ENCODE measurements around the gene PCBP4.

PCBP4 gene

GRCh38 chr3:51944451-51945021 is 22.7 kb downstream of the PCBP4 start:
- CTCF ChIA-PET: interaction anchor here (1.1 to 3.4 kb wide), 3 partner anchors 10 to 28 kb away, joined by 3 to 27 read pairs (median 4); partner anchors contain the start of gene GPR62

GRCh38 chr3:51943451-51944391 is 23.5 kb downstream of the PCBP4 start:
- Histone ChIP-seq H3K4me1 (ENCODE audit: control extremely low read depth in 1 of 4, control insufficient read depth in 4 of 4, insufficient read depth in 4 of 4, low read length in 3 of 4) (peaks cover 0 to 27% (median 23%) of the 10 kb centered on the region in 4 experiments), H3K9me3 (ENCODE audit: control extremely low read depth in 1 of 5, control insufficient read depth in 4 of 5, insufficient read depth in 2 of 5, low read depth in 1 of 5, low read length in 4 of 5) (no peaks in the 10 kb centered on the region), H3K27ac (ENCODE audit: insufficient read depth in 1 of 2, low read depth in 1 of 2, low read length in 2 of 2, poor library complexity in 1 of 2, severe bottlenecking in 2 of 2) (no peak overlapping the region), H3K4me3 (ENCODE audit: control insufficient read depth in 1 of 7, extremely low read depth in 1 of 7, insufficient read depth in 4 of 7, low read depth in 2 of 7, low read length in 6 of 7) (peak overlapping the region in 1 of 7 experiments; percentile 80), H3K36me3 (ENCODE audit: control insufficient read depth in 4 of 4, insufficient read depth in 4 of 4, low read length in 3 of 4) (peaks cover 0 to 14% (median 6%) of the 10 kb centered on the region in 4 experiments), H3K27me3 (replicated peaks in 2 of 5; ENCODE audit: control insufficient read depth in 4 of 5, insufficient read depth in 5 of 5, low read length in 4 of 5) (no peaks in the 10 kb centered on the region)
- CTCF ChIA-PET: interaction anchor here (1.1 to 3.5 kb wide), 8 partner anchors 11 to 211 kb away, joined by 3 to 27 read pairs (median 8); partner anchors contain the start of genes ABHD14B, GPR62 and POC1A
- WGBS (ENCODE audit: insufficient coverage): 99% methylated on average over 17 of the region's 21 CpGs
- no peak for DNase-seq
- POLR2A ChIA-PET: no interaction called here

More at GRCh38 chr3:51944451-51945021, 22.7 kb downstream of the PCBP4 start:
- Histone ChIP-seq H3K4me3 (ENCODE audit: control insufficient read depth in 1 of 7, extremely low read depth in 1 of 7, insufficient read depth in 4 of 7, low read depth in 2 of 7, low read length in 6 of 7) (no peak overlapping the region), H3K4me1 (ENCODE audit: control extremely low read depth in 1 of 4, control insufficient read depth in 4 of 4, insufficient read depth in 4 of 4, low read length in 3 of 4) (peaks cover 0 to 27% (median 23%) of the 10 kb centered on the region in 4 experiments), H3K27me3 (replicated peaks in 2 of 5; ENCODE audit: control insufficient read depth in 4 of 5, insufficient read depth in 5 of 5, low read length in 4 of 5) (no peaks in the 10 kb centered on the region), H3K27ac (ENCODE audit: insufficient read depth in 1 of 2, low read depth in 1 of 2, low read length in 2 of 2, poor library complexity in 1 of 2, severe bottlenecking in 2 of 2) (no peak overlapping the region), H3K9me3 (ENCODE audit: control extremely low read depth in 1 of 5, control insufficient read depth in 4 of 5, insufficient read depth in 2 of 5, low read depth in 1 of 5, low read length in 4 of 5) (no peaks in the 10 kb centered on the region), H3K36me3 (ENCODE audit: control insufficient read depth in 4 of 4, insufficient read depth in 4 of 4, low read length in 3 of 4) (peaks cover 0 to 11% (median 2%) of the 10 kb centered on the region in 4 experiments)
- DNase-seq: no peak
- POLR2A ChIA-PET: no interaction called here
- WGBS (ENCODE audit: insufficient coverage): 97% methylated on average over 11 of the region's 11 CpGs

- peak overlapping the region; percentile 15 to 80 for H3K27ac ChIP-seq (ENCODE audit: insufficient read depth in 1 of 2, low read depth in 1 of 2, low read length in 2 of 2, poor library complexity in 1 of 2, severe bottlenecking in 2 of 2)
- 67% methylated on average over 11 of the region's 17 CpGs for WGBS (ENCODE audit: insufficient coverage)
- POLR2A ChIA-PET: no interaction called here
- CTCF ChIA-PET: interaction anchor here (1.1 to 3.5 kb wide), 12 partner anchors 9 to 212 kb away, joined by 3 to 27 read pairs (median 8); partner anchors contain the start of genes ABHD14B, ACY1, GPR62 and PCBP4
- H3K36me3 ChIP-seq (ENCODE audit: control insufficient read depth in 4 of 4, insufficient read depth in 4 of 4, low read length in 3 of 4): peaks cover 0 to 21% (median 13%) of the 10 kb centered on the region in 4 experiments
- H3K9me3 ChIP-seq (ENCODE audit: control extremely low read depth in 1 of 5, control insufficient read depth in 4 of 5, insufficient read depth in 2 of 5, low read depth in 1 of 5, low read length in 4 of 5): no peaks in the 10 kb centered on the region
- H3K4me3 ChIP-seq (ENCODE audit: control insufficient read depth in 1 of 7, extremely low read depth in 1 of 7, insufficient read depth in 4 of 7, low read depth in 2 of 7, low read length in 6 of 7): peak overlapping the region; percentile 27 to 89 (median 62)
- peak; percentile 27 to 69 (median 66) for DNase-seq
- H3K27me3 ChIP-seq (replicated peaks in 2 of 5; ENCODE audit: control insufficient read depth in 4 of 5, insufficient read depth in 5 of 5, low read length in 4 of 5): no peaks in the 10 kb centered on the region
- H3K4me1 ChIP-seq (ENCODE audit: control extremely low read depth in 1 of 4, control insufficient read depth in 4 of 4, insufficient read depth in 4 of 4, low read length in 3 of 4): peaks cover 0 to 27% (median 23%) of the 10 kb centered on the region in 4 experiments
Measured at GRCh38 chr3:51942603-51943450, 24.4 kb downstream of the PCBP4 start.

- CTCF ChIA-PET: interaction anchor here (0.6 to 3.5 kb wide), 16 partner anchors 10 to 213 kb away, joined by 3 to 27 read pairs (median 6); partner anchors contain the start of genes ABHD14B, ACY1, GPR62 and PCBP4
- POLR2A ChIA-PET: interaction anchor here (1.1 kb wide), 1 partner anchor 32 kb away, joined by 3 read pairs; the partner anchor contains the start of gene ABHD14B
Measured at GRCh38 chr3:51941798-51942602, 25.3 kb downstream of the PCBP4 start, which contains the start of the genes PARP3 and RRP9. Gene PARP3, plus strand, starts transcription at chr3:51942363. Its CDS starts 993 bp downstream, at chr3:51943356. Gene RRP9, minus strand, starts transcription at chr3:51941904. Its CDS starts 37 bp downstream, at chr3:51941867.

GRCh38 chr3:51941463-51941797 is 25.8 kb downstream of the PCBP4 start:
- H3K27ac ChIP-seq (ENCODE audit: insufficient read depth in 1 of 2, low read depth in 1 of 2, low read length in 2 of 2, poor library complexity in 1 of 2, severe bottlenecking in 2 of 2): peak overlapping the region in 1 of 2 experiments; percentile 75
- CTCF ChIA-PET: interaction anchor here (0.6 to 3.5 kb wide), 9 partner anchors 11 to 120 kb away, joined by 3 to 18 read pairs (median 4); partner anchors contain the start of genes ABHD14B, ACY1 and PCBP4

More at GRCh38 chr3:51941798-51942602, 25.3 kb downstream of the PCBP4 start, which contains the start of the genes PARP3 and RRP9:
- Histone ChIP-seq H3K27ac (ENCODE audit: insufficient read depth in 1 of 2, low read depth in 1 of 2, low read length in 2 of 2, poor library complexity in 1 of 2, severe bottlenecking in 2 of 2) (peak within 1 kb of the TSS; percentile 15 to 80), H3K4me3 (ENCODE audit: control insufficient read depth in 1 of 7, extremely low read depth in 1 of 7, insufficient read depth in 4 of 7, low read depth in 2 of 7, low read length in 6 of 7) (peak within 1 kb of the TSS; percentile 54 to 89 (median 80)), H3K9me3 (ENCODE audit: control extremely low read depth in 1 of 5, control insufficient read depth in 4 of 5, insufficient read depth in 2 of 5, low read depth in 1 of 5, low read length in 4 of 5) (no peaks in the 10 kb centered on the region), H3K36me3 (ENCODE audit: control insufficient read depth in 4 of 4, insufficient read depth in 4 of 4, low read length in 3 of 4) (peaks cover 0 to 29% (median 21%) of the 10 kb centered on the region in 4 experiments), H3K27me3 (replicated peaks in 2 of 5; ENCODE audit: control insufficient read depth in 4 of 5, insufficient read depth in 5 of 5, low read length in 4 of 5) (no peaks in the 10 kb centered on the region), H3K4me1 (ENCODE audit: control extremely low read depth in 1 of 4, control insufficient read depth in 4 of 4, insufficient read depth in 4 of 4, low read length in 3 of 4) (peaks cover 0 to 27% (median 23%) of the 10 kb centered on the region in 4 experiments)
- WGBS (ENCODE audit: insufficient coverage): 0% methylated on average over 53 of the region's 67 CpGs
- DNase-seq: peak; percentile 100

More at GRCh38 chr3:51941463-51941797, 25.8 kb downstream of the PCBP4 start:
- Histone ChIP-seq H3K4me3 (ENCODE audit: control insufficient read depth in 1 of 7, extremely low read depth in 1 of 7, insufficient read depth in 4 of 7, low read depth in 2 of 7, low read length in 6 of 7) (peak overlapping the region; percentile 54 to 89 (median 80)), H3K4me1 (ENCODE audit: control extremely low read depth in 1 of 4, control insufficient read depth in 4 of 4, insufficient read depth in 4 of 4, low read length in 3 of 4) (peaks cover 0 to 27% (median 23%) of the 10 kb centered on the region in 4 experiments), H3K36me3 (ENCODE audit: control insufficient read depth in 4 of 4, insufficient read depth in 4 of 4, low read length in 3 of 4) (peaks cover under 1 to 35% (median 27%) of the 10 kb centered on the region in 4 experiments), H3K27me3 (replicated peaks in 2 of 5; ENCODE audit: control insufficient read depth in 4 of 5, insufficient read depth in 5 of 5, low read length in 4 of 5) (no peaks in the 10 kb centered on the region), H3K9me3 (ENCODE audit: control extremely low read depth in 1 of 5, control insufficient read depth in 4 of 5, insufficient read depth in 2 of 5, low read depth in 1 of 5, low read length in 4 of 5) (no peaks in the 10 kb centered on the region)
- POLR2A ChIA-PET: interaction anchor here (1.1 kb wide), 1 partner anchor 32 kb away, joined by 3 read pairs; the partner anchor contains the start of gene ABHD14B
- no peak for DNase-seq
- 0% methylated on average over 14 of the region's 20 CpGs for WGBS (ENCODE audit: insufficient coverage)
